ENCODE measurements around the gene TFDP1. TPM values are rescaled to one million over a fixed set of nuclear protein-coding genes. Genes with fewer than 3 reads are reported as not detected.

TFDP1 gene
- total RNA-seq, 4 donors from 2014 or later = 55.7 to 82.1 (median 59.5) TPM

GRCh38 chr13:113654591-113655345, 70.2 kb downstream of the TFDP1 start:
- intact Hi-C loops (cut with DNase I) = no loop called here
- H3K4me1 ChIP-seq = peaks cover 0 to 14% (median 0%) of the 10 kb centered on the region in 3 donors
- 81 to 85% methylated on average over 14 to 20 of the region's 39 CpGs for WGBS, 2 donors
- no peak overlapping the region for H3K4me3 ChIP-seq
- no peak for DNase-seq
- no peaks in the 10 kb centered on the region for H3K9me3 ChIP-seq
- peaks cover 0 to 10% (median 0%) of the 10 kb centered on the region in 4 donors for H3K27me3 ChIP-seq
- TF ChIP-seq CTCF (IDR thresholded peaks at IDR 0.05) (no peak), POLR2A (IDR thresholded peaks at IDR 0.05) (no peak)
- H3K36me3 ChIP-seq = no peaks in the 10 kb centered on the region
- H3K27ac ChIP-seq = no peak overlapping the region

- Histone ChIP-seq H3K4me3 (no peak overlapping the region), H3K36me3 (no peaks in the 10 kb centered on the region), H3K27me3 (peaks cover 0 to 10% (median 0%) of the 10 kb centered on the region in 4 donors), H3K4me1 (peaks cover 0 to 11% (median 0%) of the 10 kb centered on the region in 3 donors), H3K27ac (no peak overlapping the region), H3K9me3 (no peaks in the 10 kb centered on the region)
- TF ChIP-seq POLR2A (IDR thresholded peaks at IDR 0.05) = no peak
- no peak for TF ChIP-seq CTCF (IDR thresholded peaks at IDR 0.05)
- DNase-seq = no peak
- intact Hi-C loops (cut with DNase I) = no loop called here
- WGBS, 2 donors = 80 to 86% methylated on average over 1 of the region's 15 CpGs
Measured at GRCh38 chr13:113655346-113656002, 70.9 kb downstream of the TFDP1 start.

GRCh38 chr13:113656003-113656588, 71.5 kb downstream of the TFDP1 start:
- Histone ChIP-seq H3K4me1 (peaks cover 0 to 6% (median 0%) of the 10 kb centered on the region in 3 donors), H3K27me3 (peaks cover 0 to 10% (median 0%) of the 10 kb centered on the region in 4 donors), H3K27ac (no peak overlapping the region), H3K9me3 (peaks cover 0 to 1% (median 0%) of the 10 kb centered on the region in 3 donors), H3K36me3 (no peaks in the 10 kb centered on the region), H3K4me3 (no peak overlapping the region)
- TF ChIP-seq POLR2A (IDR thresholded peaks at IDR 0.05) = no peak
- TF ChIP-seq CTCF (IDR thresholded peaks at IDR 0.05) = no peak
- DNase-seq = no peak
- intact Hi-C loops (cut with DNase I) = no loop called here
- 70% methylated on average over 2 of the region's 25 CpGs; no CpG with 5 or more reads in 1 of the 2 donors for WGBS, 2 donors

- DNase-seq = no peak
- Histone ChIP-seq H3K36me3 (no peaks in the 10 kb centered on the region), H3K4me1 (peaks cover 0 to 6% (median 0%) of the 10 kb centered on the region in 3 donors), H3K27me3 (peaks cover 0 to 10% (median 0%) of the 10 kb centered on the region in 4 donors), H3K9me3 (peaks cover 0 to 8% (median 0%) of the 10 kb centered on the region in 3 donors), H3K4me3 (no peak overlapping the region), H3K27ac (no peak overlapping the region)
- intact Hi-C loops (cut with DNase I) = no loop called here
- TF ChIP-seq CTCF (IDR thresholded peaks at IDR 0.05) = no peak
- no peak for TF ChIP-seq POLR2A (IDR thresholded peaks at IDR 0.05)
- 57 to 60% methylated on average over 8 to 23 of the region's 42 CpGs for WGBS, 2 donors
Measured at GRCh38 chr13:113656831-113657671, 72.5 kb downstream of the TFDP1 start.
